ENCODE measurements around the gene AKAP7.

DNA sequence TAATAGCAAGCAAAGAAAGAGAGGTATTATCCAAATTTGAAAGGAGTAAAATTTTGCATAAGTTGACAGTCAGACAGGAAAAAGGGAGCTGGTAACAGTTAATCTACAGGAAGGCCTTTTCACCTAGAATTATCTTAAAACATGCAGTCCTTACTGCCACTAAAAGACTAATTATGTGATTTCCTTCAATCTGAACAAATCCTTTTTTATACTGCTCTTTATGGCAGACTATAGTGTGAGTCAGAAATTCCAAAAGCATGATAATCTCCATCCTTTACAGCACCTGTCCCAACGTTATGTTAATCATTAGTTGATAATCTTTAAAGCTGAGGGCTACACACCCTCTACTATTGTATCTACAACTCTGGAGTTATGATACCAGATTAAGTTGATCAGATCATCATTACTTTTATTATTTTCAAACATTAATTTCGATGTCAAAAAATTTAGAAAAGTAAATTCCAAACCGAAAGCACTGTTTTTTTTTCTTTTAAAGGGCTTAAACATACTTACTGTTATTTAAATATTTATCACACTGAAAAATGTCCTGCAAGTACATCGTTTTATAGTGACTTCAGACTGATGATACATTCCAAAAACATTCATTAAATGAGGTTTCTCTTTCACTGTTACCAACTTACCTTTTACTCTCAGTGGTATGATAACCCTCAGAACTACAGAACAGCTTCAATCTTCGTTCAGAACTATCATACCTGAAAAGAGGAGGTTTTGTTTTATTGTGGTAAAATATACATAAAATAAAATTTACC, 33.2 kb upstream of the AKAP7 start:
- TF ChIP-seq, protein P1, sequence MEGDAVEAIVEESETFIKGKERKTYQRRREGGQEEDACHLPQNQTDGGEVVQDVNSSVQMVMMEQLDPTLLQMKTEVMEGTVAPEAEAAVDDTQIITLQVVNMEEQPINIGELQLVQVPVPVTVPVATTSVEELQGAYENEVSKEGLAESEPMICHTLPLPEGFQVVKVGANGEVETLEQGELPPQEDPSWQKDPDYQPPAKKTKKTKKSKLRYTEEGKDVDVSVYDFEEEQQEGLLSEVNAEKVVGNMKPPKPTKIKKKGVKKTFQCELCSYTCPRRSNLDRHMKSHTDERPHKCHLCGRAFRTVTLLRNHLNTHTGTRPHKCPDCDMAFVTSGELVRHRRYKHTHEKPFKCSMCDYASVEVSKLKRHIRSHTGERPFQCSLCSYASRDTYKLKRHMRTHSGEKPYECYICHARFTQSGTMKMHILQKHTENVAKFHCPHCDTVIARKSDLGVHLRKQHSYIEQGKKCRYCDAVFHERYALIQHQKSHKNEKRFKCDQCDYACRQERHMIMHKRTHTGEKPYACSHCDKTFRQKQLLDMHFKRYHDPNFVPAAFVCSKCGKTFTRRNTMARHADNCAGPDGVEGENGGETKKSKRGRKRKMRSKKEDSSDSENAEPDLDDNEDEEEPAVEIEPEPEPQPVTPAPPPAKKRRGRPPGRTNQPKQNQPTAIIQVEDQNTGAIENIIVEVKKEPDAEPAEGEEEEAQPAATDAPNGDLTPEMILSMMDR (IDR thresholded peaks at IDR 0.05; ENCODE audit: insufficient read depth, low read depth, low read length), result no peak
- no peak for TF ChIP-seq EZH2 (IDR thresholded peaks at IDR 0.05; ENCODE audit: insufficient read depth, low read length)
